Activated T-cell treated with anti-CD3 and anti-CD28 coated beads for 4 hours (primary cell): ENCODE measurements around the gene DCAF4.
A peak's percentile ranks its signal among the peaks of the same experiment; 100 is the strongest.

ENCODE experiments used
- DNase-seq: peaks from one replicate; pipeline ENCODE4 v3.0.0-alpha.2; 2020

Gene DCAF4

GRCh38 chr14:72894623-72895378 is 31.5 kb upstream of the DCAF4 start:
- DNase-seq, result no peak

- no peak for DNase-seq
These were observed 27.8 kb upstream of the DCAF4 start for GRCh38 chr14:72898448-72898847.

GRCh38 chr14:72901361-72901760 is 24.9 kb upstream of the DCAF4 start:
- DNase-seq, result no peak

GRCh38 chr14:72902801-72903530 is 23.3 kb upstream of the DCAF4 start:
- DNase-seq, result no peak

GRCh38 chr14:72903716-72904115 is 22.5 kb upstream of the DCAF4 start:
- no peak for DNase-seq

GRCh38 chr14:72904218-72904617 is 22.0 kb upstream of the DCAF4 start:
- DNase-seq, result no peak

- DNase-seq, result peak; percentile 54
These were observed 21.3 kb upstream of the DCAF4 start for GRCh38 chr14:72904840-72905561.

GRCh38 chr14:72906316-72906715 is 19.9 kb upstream of the DCAF4 start:
- DNase-seq, result no peak

GRCh38 chr14:72906879-72907278 is 19.4 kb upstream of the DCAF4 start:
- DNase-seq, result no peak

GRCh38 chr14:72907886-72908285 is 18.4 kb upstream of the DCAF4 start:
- no peak for DNase-seq

GRCh38 chr14:72909163-72909562 is 17.1 kb upstream of the DCAF4 start:
- no peak for DNase-seq

GRCh38 chr14:72913809-72914208 is 12.5 kb upstream of the DCAF4 start:
- no peak for DNase-seq

- no peak for DNase-seq
These were observed 10.1 kb upstream of the DCAF4 start for GRCh38 chr14:72916174-72916573.

- DNase-seq, result no peak
These were observed 9.0 kb upstream of the DCAF4 start for GRCh38 chr14:72917094-72917802.

GRCh38 chr14:72920008-72920407 is 6.3 kb upstream of the DCAF4 start:
- no peak for DNase-seq

GRCh38 chr14:72921396-72921795 is 4.9 kb upstream of the DCAF4 start:
- DNase-seq, result no peak

GRCh38 chr14:72924337-72924736 is 1.9 kb upstream of the DCAF4 start:
- DNase-seq, result no peak

- DNase-seq, result no peak
These were observed 999 bp upstream of the DCAF4 start for GRCh38 chr14:72925171-72925759.

GRCh38 chr14:72925815-72926291 is 411 bp upstream of the DCAF4 start:
- no peak for DNase-seq

GRCh38 chr14:72928872-72929271 is 2.6 kb downstream of the DCAF4 start:
- DNase-seq, result no peak

- DNase-seq, result no peak
These were observed 3.2 kb downstream of the DCAF4 start for GRCh38 chr14:72929316-72930080.

- no peak for DNase-seq
These were observed 6.6 kb downstream of the DCAF4 start for GRCh38 chr14:72932893-72933292.
